ENCODE data around the gene PKDCC.

PKDCC gene

DNA sequence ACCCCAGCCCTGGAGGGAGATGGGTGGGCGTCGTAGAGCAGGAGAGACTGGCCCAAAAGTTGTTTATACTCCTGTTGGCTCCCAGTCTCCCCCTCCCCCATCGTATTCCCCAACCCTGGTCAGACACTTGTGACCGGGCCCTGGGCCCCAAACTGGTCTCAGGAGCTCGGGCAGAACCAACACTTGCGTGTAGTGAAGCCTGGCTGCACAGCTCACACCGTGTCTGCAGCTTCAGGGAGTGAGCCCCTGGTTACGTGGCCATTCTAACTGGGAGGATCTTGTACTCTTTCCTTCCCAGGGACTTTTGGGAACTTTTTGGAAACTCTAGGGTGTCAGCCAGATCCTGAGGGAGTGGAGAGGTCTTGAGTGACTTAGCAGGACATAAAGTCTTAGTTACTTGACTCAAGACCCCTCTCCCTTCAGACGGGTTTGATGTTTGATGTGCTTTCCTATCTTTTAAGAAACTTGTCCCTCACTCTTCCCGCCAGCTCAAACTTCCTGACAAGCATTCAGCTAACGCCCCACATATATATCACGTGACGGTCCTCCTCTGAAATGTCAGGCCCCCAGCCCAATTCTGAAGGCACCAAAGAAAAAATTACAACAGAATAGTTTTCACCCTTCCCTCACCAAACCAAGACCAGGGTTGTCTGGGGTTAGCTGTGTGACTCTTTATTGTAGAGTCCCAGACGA is 2.3 kb downstream of the PKDCC start:
- DNase-seq = no peak

- no peak for DNase-seq
Observed at GRCh38 chr2:42050703-42051542, 3.1 kb downstream of the PKDCC start.

DNA sequence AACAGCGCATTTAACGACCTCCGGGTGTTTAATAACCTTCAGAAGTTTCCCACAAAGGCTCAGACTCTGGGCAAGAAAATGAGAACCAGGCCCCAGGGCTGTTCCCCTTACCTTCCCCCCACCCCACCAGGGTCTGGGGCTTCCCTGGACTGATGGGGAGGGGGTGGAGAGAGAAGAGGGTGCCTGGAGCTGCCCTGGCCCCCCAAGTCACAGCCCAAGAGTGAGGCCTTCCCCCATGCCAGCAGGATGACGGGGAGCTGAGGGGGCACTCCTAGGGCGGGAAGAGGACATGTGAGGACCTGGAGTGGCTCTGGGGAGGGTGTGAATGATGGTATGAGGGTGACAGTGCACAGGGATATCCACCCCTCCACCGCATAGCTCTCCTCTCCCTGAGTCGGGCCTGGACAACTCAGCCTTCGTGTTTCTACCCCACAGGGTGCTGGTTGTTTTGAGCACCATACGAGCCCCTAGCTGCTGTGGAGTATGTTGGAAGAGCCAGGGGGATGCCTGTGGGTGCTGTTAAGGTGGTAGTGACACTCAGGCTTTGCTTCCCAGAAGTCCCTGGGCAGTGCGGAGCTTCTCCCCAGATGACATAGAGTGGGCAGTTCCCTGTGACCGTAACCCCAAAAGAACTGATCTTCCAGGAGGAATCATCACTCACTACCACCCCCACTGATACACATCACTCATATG is 3.9 kb downstream of the PKDCC start:
- DNase-seq = no peak

GRCh38 chr2:42052702-42053481 is 5.1 kb downstream of the PKDCC start:
- no peak for DNase-seq

DNA sequence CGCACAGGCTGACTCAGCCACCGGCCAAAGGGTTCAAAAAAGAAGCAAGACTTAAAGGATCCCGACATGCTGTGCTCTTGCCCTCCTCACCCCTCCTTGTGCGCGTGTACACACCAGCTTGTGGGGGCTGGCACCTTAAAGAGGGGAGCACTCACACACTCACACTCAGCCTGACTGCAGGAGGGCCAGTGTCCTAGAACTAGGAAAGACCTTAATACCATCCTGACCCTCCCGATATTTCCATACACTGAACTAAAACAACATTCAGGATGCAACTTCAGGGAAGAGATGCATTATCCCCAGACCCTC is 5.6 kb downstream of the PKDCC start:
- DNase-seq = no peak

- DNase-seq = no peak
Observed at GRCh38 chr2:42053791-42054701, 6.2 kb downstream of the PKDCC start.

- DNase-seq = no peak
Observed at GRCh38 chr2:42054714-42055430, 7.1 kb downstream of the PKDCC start.

GRCh38 chr2:42055573-42056514 is 8.0 kb downstream of the PKDCC start:
- no peak for DNase-seq

DNA sequence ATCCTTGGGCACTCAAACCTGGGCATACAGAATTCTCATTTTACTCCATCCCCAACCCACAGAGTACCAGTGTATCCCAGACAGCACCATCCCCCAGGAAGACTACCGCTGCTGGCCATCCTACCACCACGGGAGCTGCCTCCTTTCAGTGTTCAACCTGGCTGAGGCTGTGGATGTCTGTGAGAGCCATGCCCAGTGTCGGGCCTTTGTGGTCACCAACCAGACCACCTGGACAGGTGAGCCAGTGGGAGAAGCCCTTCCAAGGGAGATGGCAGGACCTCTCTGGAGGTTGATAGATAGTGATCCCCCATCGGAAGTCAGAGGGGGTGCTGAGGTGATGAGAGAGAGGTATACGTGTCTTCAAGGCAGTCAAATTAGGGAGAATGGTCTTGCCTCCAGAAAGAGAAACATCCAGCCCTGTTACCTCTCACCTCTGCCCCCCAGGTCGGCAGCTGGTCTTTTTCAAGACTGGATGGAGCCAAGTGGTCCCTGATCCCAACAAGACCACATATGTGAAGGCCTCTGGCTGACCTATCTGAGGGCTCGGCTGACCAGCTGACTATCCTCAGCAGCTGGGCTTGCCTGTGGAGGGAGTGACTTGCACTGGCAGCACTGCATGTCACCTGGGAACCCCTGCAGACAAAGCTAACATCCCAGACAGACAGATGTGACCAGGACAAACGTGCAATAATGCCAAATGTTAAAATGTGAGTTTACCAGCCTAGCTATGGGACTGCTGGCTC is 9.5 kb downstream of the PKDCC start:
- no peak for DNase-seq

DNA sequence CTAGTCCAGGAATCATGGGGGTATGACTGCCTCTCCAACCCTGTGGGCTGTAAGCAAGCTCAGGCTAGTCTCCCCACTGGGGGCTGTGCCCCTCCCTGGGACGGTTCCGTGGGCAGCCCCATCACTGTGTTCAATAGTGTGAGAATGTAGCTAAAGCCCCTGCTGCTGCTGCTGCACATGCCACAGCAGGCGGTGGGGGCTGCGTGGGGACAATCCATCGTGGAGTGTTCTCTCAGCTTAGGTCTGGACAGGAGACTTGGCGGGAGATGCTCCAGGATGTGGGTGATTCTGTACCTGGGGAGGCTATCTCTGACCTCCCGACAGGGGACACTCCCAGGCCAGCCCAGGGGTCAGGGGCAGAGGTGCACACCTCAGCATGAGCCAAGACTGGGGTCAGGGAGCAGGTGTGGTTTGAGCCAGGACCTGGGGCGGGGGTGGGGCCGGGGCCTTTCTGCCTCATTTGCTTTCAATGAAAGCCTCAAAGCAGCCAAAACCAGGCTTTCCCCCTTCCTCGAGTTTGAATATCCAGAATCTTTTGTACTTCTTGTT is 10.2 kb downstream of the PKDCC start:
- DNase-seq = no peak

DNA sequence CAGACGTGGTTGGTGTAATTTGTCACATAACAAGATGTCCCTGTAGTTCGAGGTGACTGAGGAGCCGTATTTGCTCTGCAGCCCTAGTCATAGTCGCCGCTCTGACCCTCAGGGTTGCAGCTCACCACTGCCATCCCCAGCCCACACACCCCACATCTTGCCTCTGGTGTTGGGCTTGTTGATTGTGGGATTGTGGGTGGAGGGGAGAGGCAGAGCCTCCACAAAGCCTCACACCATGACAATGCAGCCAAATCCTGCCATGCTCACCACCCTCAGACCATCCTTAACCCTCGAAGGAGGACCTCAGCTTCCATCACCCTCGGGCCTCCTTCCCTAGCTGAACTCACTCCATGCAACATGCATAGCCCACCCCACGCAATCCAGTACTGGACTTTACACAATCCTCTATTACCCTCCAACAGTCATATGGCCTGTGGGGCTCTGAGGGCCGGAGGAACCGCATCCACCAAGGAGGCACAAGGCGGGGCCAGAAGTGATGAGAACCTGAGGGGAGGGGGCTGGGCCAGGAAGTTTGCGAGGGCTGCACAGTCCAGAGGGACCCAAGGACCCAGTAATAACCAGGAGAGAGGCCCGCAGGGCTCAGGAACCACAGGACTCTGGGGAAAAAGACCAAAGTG is 11.6 kb downstream of the PKDCC start:
- no peak for DNase-seq

DNA sequence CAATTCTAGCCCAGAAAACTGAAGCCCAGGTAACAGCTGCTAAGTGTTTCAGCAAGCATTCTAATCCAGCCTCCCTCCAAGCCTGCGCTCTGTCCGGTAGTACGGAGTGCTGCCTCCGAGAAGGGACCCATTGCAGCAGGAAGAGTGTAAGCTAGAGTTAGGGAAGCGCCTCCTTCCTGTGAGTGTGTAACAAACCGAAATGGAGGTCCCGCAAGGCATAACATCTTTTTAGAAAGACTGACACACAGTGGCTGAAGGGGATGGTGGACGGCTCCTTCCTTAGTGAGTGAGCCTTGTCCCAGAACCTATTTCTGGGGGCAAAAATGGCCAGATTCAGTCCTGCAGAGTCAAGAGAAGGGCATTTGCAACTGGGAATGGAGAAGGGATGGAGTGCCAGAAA is 12.2 kb downstream of the PKDCC start:
- DNase-seq = no peak

DNA sequence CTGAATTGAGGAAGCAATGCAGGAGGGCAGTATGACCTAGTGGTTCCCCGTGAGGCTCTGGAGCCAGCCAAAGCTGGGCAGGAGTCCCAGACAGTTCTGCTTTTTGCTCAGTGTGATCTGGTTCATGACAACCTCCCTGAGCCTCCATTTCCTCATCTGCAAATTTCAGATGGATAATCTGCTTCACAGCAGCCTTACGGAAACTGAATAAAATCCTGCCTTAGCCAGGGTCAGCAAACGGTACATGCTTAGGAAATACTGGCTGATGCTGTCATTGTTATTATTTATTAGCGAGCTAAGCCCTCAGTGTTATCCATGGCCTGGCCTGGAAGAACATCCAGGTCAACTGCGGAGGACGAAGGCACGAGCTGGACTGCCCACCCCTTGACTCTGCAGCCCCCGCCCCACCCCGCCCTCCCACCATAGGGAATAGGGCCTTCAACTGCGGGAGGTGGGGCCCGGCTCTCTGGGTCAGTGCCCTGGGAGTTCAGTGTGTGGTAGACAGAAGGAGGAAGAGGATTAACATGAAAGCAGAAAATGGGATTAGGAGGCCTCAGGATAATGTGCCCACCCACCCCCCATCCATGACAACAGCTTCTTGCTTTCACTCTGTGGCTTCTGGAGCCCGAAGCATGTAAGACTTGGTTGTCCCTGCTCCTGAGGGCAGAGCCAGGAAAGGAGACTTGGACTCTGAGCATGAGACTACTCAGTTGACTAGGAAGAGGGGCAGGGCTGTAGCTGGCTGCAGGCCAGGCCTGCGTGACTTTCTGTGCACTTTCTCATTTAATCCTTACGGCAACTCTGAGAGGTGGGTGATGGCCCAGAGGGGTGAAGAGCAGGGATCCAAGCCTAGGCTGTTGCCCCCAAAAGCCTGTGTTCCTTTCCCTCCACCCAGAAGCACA is 13.1 kb downstream of the PKDCC start:
- no peak for DNase-seq

GRCh38 chr2:42061839-42062238 is 14.0 kb downstream of the PKDCC start:
- DNase-seq = no peak

- DNase-seq = no peak
Observed at GRCh38 chr2:42063431-42064171, 15.8 kb downstream of the PKDCC start.

GRCh38 chr2:42064417-42064942 is 16.7 kb downstream of the PKDCC start:
- no peak for DNase-seq
